NB4 (cell line): ENCODE data around the gene GNPAT.

ENCODE experiments used
- CTCF ChIP-seq: IDR thresholded peaks from one replicate; pipeline ENCODE4 v1.5.1; 2012; ENCODE audit warnings: low read depth, low read length
- POLR2A ChIP-seq: IDR thresholded peaks from 2 replicates; pipeline ENCODE4 v1.6.1; 2011; ENCODE audit warnings: mild to moderate bottlenecking; ENCODE audit not compliant: insufficient read length; ENCODE audit errors: extremely low read depth
- TF ChIP-seq, protein P1 (sequence below): IDR thresholded peaks from 2 replicates; pipeline ENCODE4 v1.6.1; 2011; ENCODE audit warnings: low read depth, low read length

DNA sequence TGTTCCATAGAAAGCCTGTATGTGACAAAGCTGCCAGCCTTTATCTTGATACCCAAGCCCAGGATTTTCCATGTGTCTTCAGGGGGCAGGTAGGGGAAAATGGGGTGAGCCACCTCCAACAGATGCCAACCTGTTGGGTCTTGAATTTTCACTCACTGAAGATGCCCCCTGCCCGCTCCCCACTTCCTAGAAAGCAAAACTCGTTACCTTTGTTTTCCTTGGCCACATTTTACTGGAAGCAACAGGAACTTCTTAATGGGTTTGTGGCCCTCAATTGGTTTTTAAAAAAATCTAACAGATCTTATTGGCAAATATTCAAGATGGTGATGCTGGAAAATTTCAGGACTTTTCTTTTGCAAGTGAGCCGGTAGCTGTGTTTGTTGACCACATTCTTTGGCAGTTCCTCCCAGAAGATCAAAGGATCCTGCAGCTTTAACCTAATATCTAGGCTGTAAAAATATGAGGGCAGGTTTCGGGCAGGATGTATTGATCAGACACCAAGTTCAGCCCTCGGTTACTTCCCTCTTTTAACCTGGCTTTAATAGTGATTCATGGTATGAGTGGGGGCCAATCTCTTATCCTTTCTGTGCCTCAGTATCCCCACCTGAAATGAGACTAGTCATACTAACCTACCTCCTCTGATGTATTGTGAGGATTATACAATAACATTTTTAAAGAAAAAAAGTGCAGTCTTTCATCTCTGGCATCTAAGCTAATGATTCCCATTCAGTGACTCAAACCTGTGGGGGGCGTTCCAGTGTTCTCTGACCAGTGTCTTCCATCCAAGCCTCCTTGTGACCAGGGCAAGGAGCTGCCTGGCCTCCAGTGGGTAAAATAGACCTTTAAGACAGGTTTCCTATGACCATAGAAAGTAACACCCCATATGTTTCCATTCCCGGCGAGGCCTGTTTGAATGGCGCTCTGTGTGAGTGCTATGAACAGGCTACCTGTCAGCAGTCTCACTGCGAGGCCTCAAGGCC is 21.3 kb upstream of the GNPAT start:
- TF ChIP-seq CTCF (no peak), POLR2A (no peak)
- TF ChIP-seq, protein P1, sequence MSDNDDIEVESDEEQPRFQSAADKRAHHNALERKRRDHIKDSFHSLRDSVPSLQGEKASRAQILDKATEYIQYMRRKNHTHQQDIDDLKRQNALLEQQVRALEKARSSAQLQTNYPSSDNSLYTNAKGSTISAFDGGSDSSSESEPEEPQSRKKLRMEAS, result no peak
